ENCODE results near the gene TMEM187. TPM values are rescaled to one million over a fixed set of nuclear protein-coding genes. Genes with fewer than 3 reads are reported as not detected.

Gene TMEM187
- 1 to 10 TPM; 1.5 to 9.5 (median 5.4) TPM for total RNA-seq

DNA sequence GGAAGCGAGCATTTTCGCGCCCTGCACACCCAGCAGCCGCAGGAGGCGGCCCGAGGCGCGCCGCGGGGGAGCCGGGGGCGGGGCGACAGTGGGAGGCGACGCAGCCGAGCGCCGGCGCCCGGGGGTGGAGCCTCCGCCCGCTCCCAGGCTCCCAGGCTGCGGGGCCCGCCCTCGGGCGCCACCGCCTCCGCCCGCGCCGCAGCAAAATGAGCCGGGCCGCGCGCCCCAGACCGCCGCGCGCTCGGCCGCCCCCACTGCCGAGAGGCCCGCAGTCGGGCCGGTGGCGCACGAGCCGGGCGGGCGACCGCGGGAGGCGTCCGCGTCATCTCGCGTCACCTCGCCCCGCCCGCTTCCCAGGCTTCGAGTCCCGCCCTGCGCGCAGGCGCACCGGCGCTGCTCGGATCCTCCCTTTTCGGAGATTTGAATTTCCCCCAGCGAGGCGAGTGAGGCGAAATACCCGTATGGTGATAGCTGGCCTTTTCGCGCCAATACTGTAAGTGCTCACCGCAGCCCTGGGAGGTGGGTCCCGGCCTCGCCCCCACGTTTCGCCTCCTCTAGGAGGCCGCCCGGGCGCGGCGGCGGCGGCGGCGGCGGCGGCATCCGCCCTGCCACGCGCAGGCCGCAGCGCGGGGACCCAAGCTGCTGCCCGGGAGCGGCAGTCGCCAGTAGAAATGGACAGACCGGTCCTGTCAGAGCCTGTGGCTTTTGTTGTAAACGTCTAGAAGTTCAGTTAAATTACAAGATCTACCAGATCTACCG lies at the start of gene TMEM187:
Gene TMEM187 (plus strand): TSS at position 387 of the 759 bp plus-strand sequence. CDS start 9,309 bp downstream, outside the sequence.
- TF ChIP-seq POLR2AphosphoS5 (IDR thresholded peaks at IDR 0.05), result peak; percentile 22
- peak; percentile 19 to 65 for TF ChIP-seq POLR2A (IDR thresholded peaks at IDR 0.05)
- TF ChIP-seq, protein P1, sequence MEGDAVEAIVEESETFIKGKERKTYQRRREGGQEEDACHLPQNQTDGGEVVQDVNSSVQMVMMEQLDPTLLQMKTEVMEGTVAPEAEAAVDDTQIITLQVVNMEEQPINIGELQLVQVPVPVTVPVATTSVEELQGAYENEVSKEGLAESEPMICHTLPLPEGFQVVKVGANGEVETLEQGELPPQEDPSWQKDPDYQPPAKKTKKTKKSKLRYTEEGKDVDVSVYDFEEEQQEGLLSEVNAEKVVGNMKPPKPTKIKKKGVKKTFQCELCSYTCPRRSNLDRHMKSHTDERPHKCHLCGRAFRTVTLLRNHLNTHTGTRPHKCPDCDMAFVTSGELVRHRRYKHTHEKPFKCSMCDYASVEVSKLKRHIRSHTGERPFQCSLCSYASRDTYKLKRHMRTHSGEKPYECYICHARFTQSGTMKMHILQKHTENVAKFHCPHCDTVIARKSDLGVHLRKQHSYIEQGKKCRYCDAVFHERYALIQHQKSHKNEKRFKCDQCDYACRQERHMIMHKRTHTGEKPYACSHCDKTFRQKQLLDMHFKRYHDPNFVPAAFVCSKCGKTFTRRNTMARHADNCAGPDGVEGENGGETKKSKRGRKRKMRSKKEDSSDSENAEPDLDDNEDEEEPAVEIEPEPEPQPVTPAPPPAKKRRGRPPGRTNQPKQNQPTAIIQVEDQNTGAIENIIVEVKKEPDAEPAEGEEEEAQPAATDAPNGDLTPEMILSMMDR (IDR thresholded peaks at IDR 0.05), result no peak
- peak; percentile 79 for ATAC-seq
- Histone ChIP-seq H3K27me3 (no peaks in the 10 kb centered on the region), H3K27ac (peak within 1 kb of the TSS; percentile 94 to 99 (median 98)), H3K4me3 (peak within 1 kb of the TSS; percentile 65 to 76), H3K9me3 (no peaks in the 10 kb centered on the region), H3K4me1 (peaks cover 2 to 43% (median 25%) of the 10 kb centered on the region in 3 donors), H3K36me3 (no peaks in the 10 kb centered on the region)
- WGBS, 2 donors (ENCODE audit: low coverage in 1 of 2), result 0% methylated on average over 1 of the region's 103 CpGs; no CpG with 5 or more reads in 1 of the 2 donors

GRCh38 chrX:153922932-153923857 lies 49.4 kb upstream of the TMEM187 start:
- WGBS, 2 donors (ENCODE audit: low coverage in 1 of 2), result 60 to 63% methylated on average over 1 to 5 of the region's 25 CpGs
- Histone ChIP-seq H3K27me3 (no peaks in the 10 kb centered on the region), H3K4me1 (peaks cover 0 to 66% (median 21%) of the 10 kb centered on the region in 3 donors), H3K9me3 (no peaks in the 10 kb centered on the region), H3K27ac (peak overlapping the region in 3 of 4 donors; percentile 14 to 57 (median 43)), H3K4me3 (no peak overlapping the region), H3K36me3 (no peaks in the 10 kb centered on the region)
- TF ChIP-seq, protein P1 (IDR thresholded peaks at IDR 0.05), result peak in 3 of 4 experiments; percentile 28 to 62 (median 33)
- TF ChIP-seq POLR2A (IDR thresholded peaks at IDR 0.05), result no peak
- peak; percentile 66 for ATAC-seq

DNA sequence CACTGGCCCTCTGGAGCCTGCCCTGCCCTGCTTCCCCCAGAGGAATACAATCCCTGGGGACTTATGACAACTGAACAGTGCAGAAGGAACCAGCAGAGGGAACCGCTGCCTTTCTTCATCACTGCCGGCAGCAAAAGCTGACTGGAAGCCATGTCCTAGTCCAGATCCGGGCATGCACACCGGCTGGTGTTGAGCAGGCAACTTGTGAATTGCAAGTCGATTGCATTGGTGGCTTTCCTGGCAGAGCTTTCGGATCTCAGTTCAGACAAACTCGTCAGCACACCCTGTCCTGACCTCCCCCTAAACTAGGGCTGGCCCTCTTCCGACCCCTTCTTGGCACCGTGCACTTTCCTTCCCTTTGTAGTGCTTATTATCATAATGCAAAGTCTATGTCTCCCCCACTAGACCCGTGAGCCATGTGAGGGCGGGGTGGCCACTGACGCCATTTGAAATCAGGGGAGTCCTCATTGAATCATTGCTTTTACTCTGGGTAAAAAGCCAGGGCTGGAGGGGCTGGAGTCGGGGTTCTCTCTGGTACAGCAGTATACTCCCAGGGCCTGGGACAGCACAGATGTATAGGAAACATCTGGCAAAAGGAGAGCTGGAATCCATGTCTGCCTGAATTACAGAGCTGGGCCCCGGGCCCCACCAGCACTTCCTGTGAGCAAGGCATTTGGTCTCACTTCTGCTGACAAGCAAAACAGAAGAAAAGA lies 48.2 kb upstream of the TMEM187 start:
- peaks cover 0 to 75% (median 21%) of the 10 kb centered on the region in 3 donors for H3K4me1 ChIP-seq
- no peaks in the 10 kb centered on the region for H3K9me3 ChIP-seq
- no peaks in the 10 kb centered on the region for H3K27me3 ChIP-seq
- WGBS, 2 donors (ENCODE audit: low coverage in 1 of 2), result 0% methylated on average over 1 of the region's 14 CpGs; no CpG with 5 or more reads in 1 of the 2 donors
- TF ChIP-seq POLR2AphosphoS5 (IDR thresholded peaks at IDR 0.05) (peak; percentile 23), POLR2A (IDR thresholded peaks at IDR 0.05) (no peak)
- TF ChIP-seq, protein P1 (IDR thresholded peaks at IDR 0.05), result peak in 2 of 4 experiments; percentile 29 to 32
- no peaks in the 10 kb centered on the region for H3K36me3 ChIP-seq
- ATAC-seq, result no peak
- H3K27ac ChIP-seq, result peak overlapping the region in 3 of 4 donors; percentile 14 to 43 (median 32)
- peak overlapping the region in 1 of 2 donors; percentile 62 for H3K4me3 ChIP-seq

DNA sequence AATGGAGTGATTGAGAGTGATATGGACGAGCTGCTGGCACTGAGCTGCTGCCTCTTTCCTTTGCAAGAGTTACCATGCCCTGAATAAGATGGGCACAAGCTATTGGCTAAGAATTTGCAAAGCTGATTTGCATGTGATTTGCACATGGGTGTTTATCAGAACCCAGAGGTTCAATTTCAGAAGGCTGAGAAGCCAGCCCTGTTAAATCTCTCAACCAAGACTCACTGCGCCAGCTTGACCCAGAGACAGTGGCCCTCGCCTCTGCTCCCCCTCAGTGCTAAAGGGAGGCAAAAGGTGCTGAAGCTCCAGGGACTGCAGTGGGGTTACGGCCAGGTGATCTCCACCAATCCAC lies 47.2 kb upstream of the TMEM187 start:
- peaks cover 0 to 83% (median 21%) of the 10 kb centered on the region in 3 donors for H3K4me1 ChIP-seq
- peaks cover 0 to 10% of the 10 kb centered on the region in 2 donors for H3K36me3 ChIP-seq
- WGBS, 2 donors (ENCODE audit: low coverage in 1 of 2), result no CpG with 5 or more reads among the region's 4 CpGs

More for the DNA sequence above, 47.2 kb upstream of the TMEM187 start:
- no peak for ATAC-seq
- Histone ChIP-seq H3K4me3 (peak overlapping the region in 1 of 2 donors; percentile 62), H3K27ac (peak overlapping the region in 3 of 4 donors; percentile 88 to 92 (median 90)), H3K9me3 (no peaks in the 10 kb centered on the region), H3K27me3 (no peaks in the 10 kb centered on the region)
- TF ChIP-seq EP300 (IDR thresholded peaks at IDR 0.05), result no peak
- TF ChIP-seq, protein P1 (IDR thresholded peaks at IDR 0.05), result no peak
- TF ChIP-seq POLR2A (IDR thresholded peaks at IDR 0.05), result no peak
- no peak for TF ChIP-seq POLR2AphosphoS5 (IDR thresholded peaks at IDR 0.05)
